Measurements from ENCODE around the gene UTP11.
A peak's percentile ranks its signal among the peaks of the same experiment; 100 is the strongest.

The UTP11 gene

GRCh38 chr1:38046884-38047602 is 34.5 kb downstream of the UTP11 start:
- no peaks in the 10 kb centered on the region for H3K9me3 ChIP-seq (ENCODE audit: control insufficient read depth in 2 of 2, low read length in 2 of 2)
- H3K27ac ChIP-seq (ENCODE audit: low read depth in 2 of 2, low read length in 2 of 2): no peak overlapping the region
- peak overlapping the region in 1 of 2 donors; percentile 34 for H3K9ac ChIP-seq (ENCODE audit: low read depth in 1 of 2, low read length in 2 of 2)
- H3K36me3 ChIP-seq (ENCODE audit: control insufficient read depth in 2 of 2, insufficient read depth in 2 of 2, low read length in 2 of 2): no peaks in the 10 kb centered on the region
- peaks cover 4 to 8% of the 10 kb centered on the region in 2 donors for H3K4me1 ChIP-seq (ENCODE audit: control insufficient read depth in 2 of 2, insufficient read depth in 2 of 2, low read length in 2 of 2)
- H3K27me3 ChIP-seq (ENCODE audit: control insufficient read depth in 2 of 2, insufficient read depth in 2 of 2, low read length in 2 of 2): peaks cover 41 to 55% of the 10 kb centered on the region in 2 donors
- peak overlapping the region; percentile 37 to 57 for H3K4me3 ChIP-seq (ENCODE audit: low read length in 2 of 2)

- peak overlapping the region; percentile 37 to 57 for H3K4me3 ChIP-seq (ENCODE audit: low read length in 2 of 2)
- peak overlapping the region in 1 of 2 donors; percentile 34 for H3K9ac ChIP-seq (ENCODE audit: low read depth in 1 of 2, low read length in 2 of 2)
- no peaks in the 10 kb centered on the region for H3K36me3 ChIP-seq (ENCODE audit: control insufficient read depth in 2 of 2, insufficient read depth in 2 of 2, low read length in 2 of 2)
- H3K27me3 ChIP-seq (ENCODE audit: control insufficient read depth in 2 of 2, insufficient read depth in 2 of 2, low read length in 2 of 2): peaks cover 35 to 48% of the 10 kb centered on the region in 2 donors
- H3K9me3 ChIP-seq (ENCODE audit: control insufficient read depth in 2 of 2, low read length in 2 of 2): no peaks in the 10 kb centered on the region
- H3K27ac ChIP-seq (ENCODE audit: low read depth in 2 of 2, low read length in 2 of 2): no peak overlapping the region
- peaks cover 4 to 8% of the 10 kb centered on the region in 2 donors for H3K4me1 ChIP-seq (ENCODE audit: control insufficient read depth in 2 of 2, insufficient read depth in 2 of 2, low read length in 2 of 2)
Measured at GRCh38 chr1:38047603-38048141, 35.1 kb downstream of the UTP11 start.

DNA sequence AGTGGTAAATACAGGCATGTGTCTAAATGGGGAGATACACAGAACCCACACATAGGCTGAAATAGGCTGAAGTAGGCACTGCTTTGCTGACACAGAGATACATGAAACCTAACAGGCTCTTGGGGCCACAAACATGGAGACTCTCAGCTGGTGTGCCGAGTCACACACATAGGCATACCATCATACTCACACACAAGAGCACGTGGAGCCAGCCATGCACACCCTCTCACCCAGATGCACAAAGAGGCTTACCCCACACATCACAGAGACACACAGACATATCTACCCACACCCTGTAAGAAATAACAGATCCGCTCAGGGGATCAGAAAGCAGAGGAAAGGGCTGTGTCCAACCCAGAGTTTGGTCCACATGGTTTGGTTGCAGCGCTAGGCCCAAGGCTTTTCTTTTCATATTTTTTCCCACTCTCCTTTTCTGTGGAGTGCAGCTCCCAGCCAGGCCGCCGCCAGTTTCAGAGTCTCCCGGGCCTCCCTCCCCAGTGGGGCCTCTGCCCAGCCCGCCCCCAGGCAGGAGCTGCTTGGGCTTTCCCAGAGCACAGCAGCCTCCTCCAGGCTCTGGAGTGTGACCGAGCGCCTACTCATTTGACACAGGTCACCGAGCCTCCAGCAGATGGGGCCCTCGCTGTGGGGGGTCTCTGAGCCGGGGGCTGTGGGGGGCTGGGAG is 38.0 kb downstream of the UTP11 start:
- Histone ChIP-seq H3K9ac (ENCODE audit: low read depth in 1 of 2, low read length in 2 of 2) (no peak overlapping the region), H3K9me3 (ENCODE audit: control insufficient read depth in 2 of 2, low read length in 2 of 2) (no peaks in the 10 kb centered on the region), H3K4me1 (ENCODE audit: control insufficient read depth in 2 of 2, insufficient read depth in 2 of 2, low read length in 2 of 2) (peaks cover 2% of the 10 kb centered on the region in 2 donors), H3K36me3 (ENCODE audit: control insufficient read depth in 2 of 2, insufficient read depth in 2 of 2, low read length in 2 of 2) (no peaks in the 10 kb centered on the region), H3K27ac (ENCODE audit: low read depth in 2 of 2, low read length in 2 of 2) (no peak overlapping the region), H3K4me3 (ENCODE audit: low read length in 2 of 2) (no peak overlapping the region), H3K27me3 (ENCODE audit: control insufficient read depth in 2 of 2, insufficient read depth in 2 of 2, low read length in 2 of 2) (peaks cover 19 to 30% of the 10 kb centered on the region in 2 donors)

GRCh38 chr1:38051079-38051543 is 38.6 kb downstream of the UTP11 start:
- H3K27ac ChIP-seq (ENCODE audit: low read depth in 2 of 2, low read length in 2 of 2): no peak overlapping the region
- H3K9me3 ChIP-seq (ENCODE audit: control insufficient read depth in 2 of 2, low read length in 2 of 2): no peaks in the 10 kb centered on the region
- H3K36me3 ChIP-seq (ENCODE audit: control insufficient read depth in 2 of 2, insufficient read depth in 2 of 2, low read length in 2 of 2): no peaks in the 10 kb centered on the region
- H3K4me3 ChIP-seq (ENCODE audit: low read length in 2 of 2): no peak overlapping the region
- peaks cover 20 to 27% of the 10 kb centered on the region in 2 donors for H3K27me3 ChIP-seq (ENCODE audit: control insufficient read depth in 2 of 2, insufficient read depth in 2 of 2, low read length in 2 of 2)
- peaks cover 2% of the 10 kb centered on the region in 2 donors for H3K4me1 ChIP-seq (ENCODE audit: control insufficient read depth in 2 of 2, insufficient read depth in 2 of 2, low read length in 2 of 2)
- no peak overlapping the region for H3K9ac ChIP-seq (ENCODE audit: low read depth in 1 of 2, low read length in 2 of 2)

DNA sequence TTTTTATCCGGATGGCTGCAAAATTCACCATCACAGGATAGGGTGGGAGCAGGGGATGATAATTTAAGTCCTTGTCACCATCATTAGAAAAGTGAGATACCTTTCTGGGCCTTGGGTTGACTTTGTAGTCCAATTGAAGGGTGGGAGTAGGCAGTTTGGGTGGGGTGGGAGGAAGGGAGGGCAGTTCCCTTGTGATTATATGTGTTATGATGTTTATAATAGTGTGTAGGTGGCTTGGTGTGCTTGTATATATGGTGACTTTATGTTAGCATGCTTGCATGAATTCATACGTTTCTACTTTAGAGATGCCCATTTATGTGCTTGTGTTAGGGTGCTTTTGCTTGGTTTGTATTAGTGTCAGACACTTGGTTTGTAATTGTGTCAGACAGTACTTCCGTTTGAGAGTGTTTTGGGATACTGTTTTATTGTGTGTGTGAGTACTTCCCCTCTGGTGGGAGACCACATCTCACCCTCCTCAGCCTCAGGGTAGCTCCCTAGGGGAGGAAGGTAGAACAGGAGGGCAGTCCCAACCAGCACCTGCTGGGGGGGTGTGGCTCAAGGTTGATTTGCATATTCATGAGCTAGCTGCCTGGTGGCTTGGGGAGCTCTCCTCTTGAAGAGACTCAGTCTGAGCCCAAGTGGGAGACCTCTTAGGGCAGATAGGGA is 40.3 kb downstream of the UTP11 start:
- Histone ChIP-seq H3K27ac (ENCODE audit: low read depth in 2 of 2, low read length in 2 of 2) (no peak overlapping the region), H3K9ac (ENCODE audit: low read depth in 1 of 2, low read length in 2 of 2) (no peak overlapping the region), H3K27me3 (ENCODE audit: control insufficient read depth in 2 of 2, insufficient read depth in 2 of 2, low read length in 2 of 2) (peaks cover 18 to 21% of the 10 kb centered on the region in 2 donors), H3K4me3 (ENCODE audit: low read length in 2 of 2) (no peak overlapping the region), H3K36me3 (ENCODE audit: control insufficient read depth in 2 of 2, insufficient read depth in 2 of 2, low read length in 2 of 2) (no peaks in the 10 kb centered on the region), H3K9me3 (ENCODE audit: control insufficient read depth in 2 of 2, low read length in 2 of 2) (no peaks in the 10 kb centered on the region), H3K4me1 (ENCODE audit: control insufficient read depth in 2 of 2, insufficient read depth in 2 of 2, low read length in 2 of 2) (peaks cover 0 to 2% of the 10 kb centered on the region in 2 donors)

DNA sequence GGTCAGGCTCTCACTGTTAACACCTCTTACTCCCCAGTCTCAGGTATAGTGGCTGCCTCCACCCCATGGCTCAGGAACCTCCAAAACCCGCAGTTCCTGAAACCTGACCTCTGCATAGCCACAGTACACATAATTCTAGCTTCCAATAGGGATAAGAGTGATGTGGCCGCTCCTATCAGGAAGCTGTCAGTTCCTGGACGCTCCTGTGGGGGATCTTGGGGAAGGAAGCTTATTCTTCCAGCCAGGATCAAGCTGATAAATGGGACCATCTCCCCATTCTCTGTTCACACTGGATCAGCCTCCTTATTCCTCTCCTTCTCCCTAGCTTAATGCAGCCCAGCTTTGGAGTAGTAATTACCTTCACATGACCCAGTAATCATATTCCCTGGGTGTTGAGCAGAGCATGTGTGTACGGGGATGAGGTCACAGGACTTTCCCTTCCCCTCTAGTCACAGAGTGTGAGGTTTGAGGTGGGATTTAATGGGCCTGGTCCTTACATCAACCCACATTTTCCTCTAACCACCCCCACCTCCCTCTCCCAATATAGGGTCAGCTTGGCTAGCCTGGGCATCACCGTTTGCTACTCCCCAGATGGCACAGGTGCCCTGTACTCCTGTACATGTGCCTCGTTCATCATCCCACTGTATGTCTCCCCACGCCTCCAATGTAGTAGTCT is 41.0 kb downstream of the UTP11 start:
- Histone ChIP-seq H3K9ac (ENCODE audit: low read depth in 1 of 2, low read length in 2 of 2) (no peak overlapping the region), H3K4me1 (ENCODE audit: control insufficient read depth in 2 of 2, insufficient read depth in 2 of 2, low read length in 2 of 2) (peaks cover 0 to 2% of the 10 kb centered on the region in 2 donors), H3K27me3 (ENCODE audit: control insufficient read depth in 2 of 2, insufficient read depth in 2 of 2, low read length in 2 of 2) (peaks cover 14 to 15% of the 10 kb centered on the region in 2 donors), H3K27ac (ENCODE audit: low read depth in 2 of 2, low read length in 2 of 2) (no peak overlapping the region), H3K9me3 (ENCODE audit: control insufficient read depth in 2 of 2, low read length in 2 of 2) (no peaks in the 10 kb centered on the region), H3K36me3 (ENCODE audit: control insufficient read depth in 2 of 2, insufficient read depth in 2 of 2, low read length in 2 of 2) (no peaks in the 10 kb centered on the region), H3K4me3 (ENCODE audit: low read length in 2 of 2) (no peak overlapping the region)

- Histone ChIP-seq H3K4me1 (ENCODE audit: control insufficient read depth in 2 of 2, insufficient read depth in 2 of 2, low read length in 2 of 2) (peaks cover 0 to 2% of the 10 kb centered on the region in 2 donors), H3K9me3 (ENCODE audit: control insufficient read depth in 2 of 2, low read length in 2 of 2) (no peaks in the 10 kb centered on the region), H3K27me3 (ENCODE audit: control insufficient read depth in 2 of 2, insufficient read depth in 2 of 2, low read length in 2 of 2) (peaks cover 10 to 12% of the 10 kb centered on the region in 2 donors), H3K27ac (ENCODE audit: low read depth in 2 of 2, low read length in 2 of 2) (no peak overlapping the region), H3K4me3 (ENCODE audit: low read length in 2 of 2) (no peak overlapping the region), H3K36me3 (ENCODE audit: control insufficient read depth in 2 of 2, insufficient read depth in 2 of 2, low read length in 2 of 2) (no peaks in the 10 kb centered on the region), H3K9ac (ENCODE audit: low read depth in 1 of 2, low read length in 2 of 2) (no peak overlapping the region)
Measured at GRCh38 chr1:38055398-38055797, 42.9 kb downstream of the UTP11 start.

GRCh38 chr1:38055965-38056364 is 43.4 kb downstream of the UTP11 start:
- H3K4me3 ChIP-seq (ENCODE audit: low read length in 2 of 2): no peak overlapping the region
- no peak overlapping the region for H3K27ac ChIP-seq (ENCODE audit: low read depth in 2 of 2, low read length in 2 of 2)
- peaks cover 10 to 12% of the 10 kb centered on the region in 2 donors for H3K27me3 ChIP-seq (ENCODE audit: control insufficient read depth in 2 of 2, insufficient read depth in 2 of 2, low read length in 2 of 2)
- H3K9ac ChIP-seq (ENCODE audit: low read depth in 1 of 2, low read length in 2 of 2): no peak overlapping the region
- no peaks in the 10 kb centered on the region for H3K36me3 ChIP-seq (ENCODE audit: control insufficient read depth in 2 of 2, insufficient read depth in 2 of 2, low read length in 2 of 2)
- no peaks in the 10 kb centered on the region for H3K9me3 ChIP-seq (ENCODE audit: control insufficient read depth in 2 of 2, low read length in 2 of 2)
- peaks cover 0 to 2% of the 10 kb centered on the region in 2 donors for H3K4me1 ChIP-seq (ENCODE audit: control insufficient read depth in 2 of 2, insufficient read depth in 2 of 2, low read length in 2 of 2)

- Histone ChIP-seq H3K27ac (ENCODE audit: low read depth in 2 of 2, low read length in 2 of 2) (no peak overlapping the region), H3K36me3 (ENCODE audit: control insufficient read depth in 2 of 2, insufficient read depth in 2 of 2, low read length in 2 of 2) (no peaks in the 10 kb centered on the region), H3K27me3 (ENCODE audit: control insufficient read depth in 2 of 2, insufficient read depth in 2 of 2, low read length in 2 of 2) (peaks cover 0 to 4% of the 10 kb centered on the region in 2 donors)
Measured at GRCh38 chr1:38059635-38060250, 47.2 kb downstream of the UTP11 start.

More at GRCh38 chr1:38059635-38060250, 47.2 kb downstream of the UTP11 start:
- Histone ChIP-seq H3K9ac (ENCODE audit: low read depth in 1 of 2, low read length in 2 of 2) (no peak overlapping the region), H3K4me1 (ENCODE audit: control insufficient read depth in 2 of 2, insufficient read depth in 2 of 2, low read length in 2 of 2) (no peaks in the 10 kb centered on the region), H3K4me3 (ENCODE audit: low read length in 2 of 2) (no peak overlapping the region), H3K9me3 (ENCODE audit: control insufficient read depth in 2 of 2, low read length in 2 of 2) (no peaks in the 10 kb centered on the region)

All from mucosa of rectum (tissue), 2 donors.